ENCODE data around the gene NATD1. TPM values are rescaled to one million over a fixed set of nuclear protein-coding genes. Genes with fewer than 3 reads are reported as not detected.

Gene NATD1
- polyA plus RNA-seq, 1 of the 3 experiments (the other 2 are of a cell fraction): 3.9 TPM

- no peak for TF ChIP-seq EP300 (IDR thresholded peaks at IDR 0.05; ENCODE audit: borderline replicate concordance in 1 of 2, low read depth in 1 of 2, low read length in 1 of 2)
- TF ChIP-seq CHD2 (IDR thresholded peaks at IDR 0.05; ENCODE audit: low read length, partially characterized antibody): no peak
These were observed 26.0 kb upstream of the NATD1 start (continued) for GRCh38 chr17:21279198-21279535.

GRCh38 chr17:21278450-21279197 lies 25.4 kb upstream of the NATD1 start:
- H2AFZ ChIP-seq (ENCODE audit: low read depth): no peak overlapping the region

More at GRCh38 chr17:21278450-21279197, 25.4 kb upstream of the NATD1 start:
- 79% methylated on average over 6 of the region's 8 CpGs for WGBS (ENCODE audit: low lambda C conversion rate)
- peaks cover 23% of the 10 kb centered on the region for H3F3A ChIP-seq (replicated peaks; ENCODE audit: insufficient read depth)
- peaks cover 17 to 18% of the 10 kb centered on the region in 2 experiments; a peak in 2 of 4 replicates for H3K4me1 ChIP-seq (ENCODE audit: control insufficient read depth in 1 of 2, insufficient read depth in 2 of 2, low read depth in 1 of 2, low read length in 1 of 2)
- no peaks in the 10 kb centered on the region for H4K20me1 ChIP-seq (ENCODE audit: insufficient read depth)
- H3K27me3 ChIP-seq (ENCODE audit: insufficient read depth): no peaks in the 10 kb centered on the region
- ChIA-PET CTCF (interaction anchor here (0.8 to 9.0 kb wide), 18 partner anchors 9 to 237 kb away, joined by 3 to 91 read pairs (median 8); partner anchors contain the start of gene DHRS7B), POLR2A (no interaction called here)
- no peaks in the 10 kb centered on the region for H3K36me3 ChIP-seq (replicated peaks in 1 of 2; ENCODE audit: control insufficient read depth in 1 of 2, insufficient read depth in 2 of 2, low read length in 1 of 2)
- no peaks in the 10 kb centered on the region for H3K9me2 ChIP-seq
- H3K4me2 ChIP-seq: no peak overlapping the region
- TF ChIP-seq USF2 (IDR thresholded peaks at IDR 0.05; ENCODE audit: borderline replicate concordance, low read depth, low read length) (no peak), RFX5 (IDR thresholded peaks at IDR 0.05; ENCODE audit: low read length) (no peak), POLR2AphosphoS5 (IDR thresholded peaks at IDR 0.05; ENCODE audit: low read depth, low read length) (no peak), EP300 (IDR thresholded peaks at IDR 0.05; ENCODE audit: borderline replicate concordance in 1 of 2, low read depth in 1 of 2, low read length in 1 of 2) (no peak), MEF2A (IDR thresholded peaks at IDR 0.05; ENCODE audit: borderline replicate concordance, low read depth) (no peak), JUND (IDR thresholded peaks at IDR 0.05) (no peak), RAD21 (IDR thresholded peaks at IDR 0.05; ENCODE audit: low read length) (no peak), IRF3 (IDR thresholded peaks at IDR 0.05; ENCODE audit: low read depth, low read length) (no peak), GABPA (IDR thresholded peaks at IDR 0.05; ENCODE audit: low read depth) (no peak), RXRA (IDR thresholded peaks at IDR 0.05; ENCODE audit: borderline replicate concordance, low read depth) (no peak), TCF12 (IDR thresholded peaks at IDR 0.05) (no peak), ELF1 (IDR thresholded peaks at IDR 0.05) (no peak), REST (IDR thresholded peaks at IDR 0.05; ENCODE audit: low read depth, low read length) (no peak)
- no peaks in the 10 kb centered on the region for H3K79me2 ChIP-seq (ENCODE audit: insufficient read depth)
- H3K9ac ChIP-seq: no peak overlapping the region
- no peak overlapping the region for H3K4me3 ChIP-seq (ENCODE audit: low read depth in 2 of 2, low read length in 1 of 2)
- DNase-seq: no peak
- no peaks in the 10 kb centered on the region for H3K9me3 ChIP-seq
- no peak overlapping the region for H3K27ac ChIP-seq (ENCODE audit: low read depth in 2 of 2, low read length in 1 of 2)

Measured in SK-N-SH (cell line).